Islet precursor cell (in vitro differentiated cells): Measurements from ENCODE around the gene TRIP11.
"Not testable (repeated sequence)": the region's sequence is repeated elsewhere in the genome, so short reads cannot be mapped to it uniquely, and the experiment has no call there.

ENCODE experiments used
- DNase-seq: peaks from one replicate; pipeline ENCODE4 v3.0.0-alpha.2; 2018

Gene TRIP11

DNA sequence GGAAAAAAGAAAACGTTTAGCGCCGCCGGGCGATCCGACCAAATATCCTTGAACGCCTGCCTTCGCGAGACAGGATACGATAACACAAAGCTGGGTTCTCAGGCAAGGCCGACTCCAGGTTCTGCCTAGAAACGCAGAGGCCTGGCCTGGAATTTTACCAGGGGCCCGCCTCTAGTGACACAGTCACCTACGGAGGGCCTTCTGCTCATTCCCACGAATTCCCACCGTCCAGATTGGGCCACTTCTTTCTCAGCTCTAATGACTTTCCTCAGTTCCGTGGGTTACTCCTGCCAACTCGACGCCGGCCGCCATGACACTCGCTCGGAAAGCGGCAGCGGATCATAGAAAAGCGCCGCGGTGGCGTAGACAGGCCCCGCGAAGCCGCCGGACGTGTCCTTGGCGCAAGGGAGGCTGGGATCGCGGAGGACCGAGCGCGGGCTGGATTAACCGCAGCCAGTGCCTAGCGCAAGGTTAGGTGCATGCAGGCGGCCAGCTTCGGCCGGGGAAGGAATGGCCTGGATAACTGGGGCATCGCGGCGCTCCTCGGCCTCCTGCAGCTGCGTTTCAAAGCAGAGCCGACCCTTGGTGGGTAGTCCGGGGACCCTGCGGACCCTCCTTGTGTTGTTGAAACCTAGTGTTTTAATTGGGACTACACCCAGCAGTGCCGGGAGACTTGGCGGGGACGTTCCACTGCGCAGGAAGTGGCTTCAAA is at the start of gene TRIP11:
TSS of gene TRIP11 (minus strand) at position 341 of the 712 bp plus-strand sequence. CDS start 374 bp downstream, outside the sequence.
- DNase-seq, result peak; percentile 97

DNA sequence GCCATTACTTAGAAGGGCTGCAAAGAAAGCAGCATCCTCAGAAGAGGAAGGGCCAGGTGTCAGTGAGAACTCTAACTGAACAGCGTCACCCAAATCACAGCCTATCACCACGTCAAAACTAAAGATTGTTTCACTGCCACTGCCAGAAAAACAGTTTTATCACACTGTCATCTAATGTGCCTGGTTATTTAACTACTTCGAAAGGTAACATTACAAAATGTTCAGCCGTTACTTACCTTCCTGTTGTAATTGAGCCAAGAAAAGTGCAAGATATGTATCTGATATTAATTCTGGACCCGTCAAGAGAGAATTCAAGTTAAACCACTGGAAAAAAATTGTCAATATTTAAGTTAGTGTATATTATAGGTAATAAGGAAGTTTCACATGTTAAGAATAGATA is 48.6 kb upstream of the TRIP11 start:
- DNase-seq, result no peak

GRCh38 chr14:92074555-92074954 is 34.7 kb upstream of the TRIP11 start:
- DNase-seq, result no peak

GRCh38 chr14:92058006-92058917 is 18.4 kb upstream of the TRIP11 start:
- DNase-seq, result no peak

GRCh38 chr14:92049781-92050180 is 9.9 kb upstream of the TRIP11 start:
- DNase-seq, result no peak

- not testable (repeated sequence) for DNase-seq
Measured at GRCh38 chr14:92049221-92049620, 9.4 kb upstream of the TRIP11 start.

DNA sequence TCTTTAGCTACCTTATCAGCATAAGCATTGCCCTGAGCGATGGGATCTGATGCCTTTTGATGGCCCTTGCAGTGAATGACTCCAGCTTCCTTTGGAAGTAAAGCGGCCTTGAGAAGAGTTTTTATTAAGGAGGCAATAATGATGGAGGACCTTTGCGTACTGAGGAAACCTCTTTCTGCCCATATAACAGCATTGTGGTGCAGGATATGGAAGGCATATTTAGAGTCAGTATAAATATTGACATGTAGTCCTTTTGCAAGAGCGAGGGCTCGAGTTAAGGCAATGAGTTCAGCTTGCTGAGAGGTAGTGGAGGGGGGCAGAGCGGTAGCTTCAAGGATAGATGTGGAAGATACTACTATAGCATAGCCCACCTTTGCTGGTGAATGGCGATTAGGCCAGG is 6.0 kb upstream of the TRIP11 start:
- not testable (repeated sequence) for DNase-seq

GRCh38 chr14:92041766-92042165 is 1.9 kb upstream of the TRIP11 start:
- DNase-seq, result not testable (repeated sequence)

DNA sequence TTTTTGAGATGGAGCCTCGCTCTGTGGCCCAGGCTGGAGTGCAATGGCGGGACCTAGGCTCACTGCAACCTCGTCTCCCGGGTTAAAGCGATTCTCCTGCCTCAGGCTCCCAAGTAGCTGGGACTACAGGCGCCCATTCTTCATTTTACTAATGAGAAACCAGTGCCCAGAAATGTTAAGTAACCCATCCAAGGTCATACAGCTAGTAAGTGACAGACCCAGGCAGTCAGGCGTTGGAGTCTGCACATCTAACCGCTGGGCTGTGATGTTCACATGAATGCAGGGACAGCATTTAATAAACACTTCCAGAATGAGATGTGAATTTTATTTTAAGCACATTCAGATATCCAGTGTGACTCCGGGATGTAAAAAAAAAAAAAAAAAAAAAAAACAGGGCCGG is 1.3 kb upstream of the TRIP11 start:
- no peak for DNase-seq

GRCh38 chr14:92040431-92041051 is 682 bp upstream of the TRIP11 start:
- no peak for DNase-seq

GRCh38 chr14:92039063-92039718 is 668 bp downstream of the TRIP11 start:
- peak; percentile 88 for DNase-seq

- DNase-seq, result no peak
Measured at GRCh38 chr14:92037989-92038388, 1.9 kb downstream of the TRIP11 start.

DNA sequence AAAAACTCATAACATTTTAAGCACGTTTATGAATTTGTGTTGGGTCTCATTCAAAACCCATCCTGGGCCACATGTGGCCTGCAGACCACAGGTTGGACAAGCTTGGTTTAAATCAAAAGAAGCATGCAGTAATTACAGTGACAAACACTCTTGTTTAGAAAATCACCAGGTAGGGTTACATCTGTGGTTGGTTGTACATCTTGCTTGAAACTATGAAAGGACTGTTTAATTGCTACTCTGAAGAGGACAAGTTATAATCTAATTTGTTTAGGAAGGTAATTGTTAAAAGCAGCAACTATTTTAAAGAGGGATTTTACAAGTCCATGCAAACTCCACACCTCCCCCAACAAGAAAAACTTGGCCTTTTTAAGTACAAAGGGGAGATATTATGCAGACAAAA is 4.0 kb downstream of the TRIP11 start:
- no peak for DNase-seq

- no peak for DNase-seq
Measured at GRCh38 chr14:92033906-92034687, 5.8 kb downstream of the TRIP11 start.

- no peak for DNase-seq
Measured at GRCh38 chr14:92033433-92033832, 6.4 kb downstream of the TRIP11 start.

GRCh38 chr14:92026548-92027190 is 13.2 kb downstream of the TRIP11 start:
- no peak for DNase-seq

DNA sequence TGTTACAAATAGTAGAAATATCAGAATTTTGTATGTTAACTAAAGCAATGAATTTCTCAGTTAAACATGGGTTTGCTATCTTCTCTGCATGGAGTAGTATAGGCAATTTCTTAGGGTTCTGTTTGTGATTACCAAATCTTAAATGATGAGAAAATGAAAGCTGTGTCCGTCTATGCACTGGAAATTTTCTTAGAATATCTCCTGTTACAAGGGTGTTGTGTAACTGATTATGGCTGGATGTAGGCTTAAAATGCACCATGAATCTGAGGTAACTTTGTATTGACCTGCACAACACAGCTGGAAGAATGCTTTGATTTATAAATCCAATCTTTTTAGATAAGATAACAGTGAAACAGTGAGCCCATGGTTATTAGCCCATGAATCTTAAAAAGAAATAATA is 17.8 kb downstream of the TRIP11 start:
- DNase-seq, result no peak

DNA sequence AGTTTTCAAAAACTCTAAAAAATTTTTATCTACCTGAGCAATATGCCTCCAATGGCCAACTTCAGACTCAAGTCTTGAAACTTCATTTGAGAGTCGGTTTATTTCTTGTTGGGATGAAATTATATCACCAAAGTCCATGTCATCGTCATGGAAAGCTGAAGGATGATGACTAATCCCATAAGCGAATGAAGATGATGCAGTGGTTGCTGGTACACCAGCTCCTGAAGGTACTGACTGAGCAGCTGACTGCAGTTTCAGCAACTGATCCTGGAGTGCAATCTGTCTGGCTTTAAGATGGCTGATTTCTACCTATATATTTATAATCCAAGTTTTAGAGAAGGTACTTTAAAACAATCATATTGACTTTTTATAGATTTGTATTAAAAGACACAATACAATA is 18.3 kb downstream of the TRIP11 start:
- no peak for DNase-seq

DNA sequence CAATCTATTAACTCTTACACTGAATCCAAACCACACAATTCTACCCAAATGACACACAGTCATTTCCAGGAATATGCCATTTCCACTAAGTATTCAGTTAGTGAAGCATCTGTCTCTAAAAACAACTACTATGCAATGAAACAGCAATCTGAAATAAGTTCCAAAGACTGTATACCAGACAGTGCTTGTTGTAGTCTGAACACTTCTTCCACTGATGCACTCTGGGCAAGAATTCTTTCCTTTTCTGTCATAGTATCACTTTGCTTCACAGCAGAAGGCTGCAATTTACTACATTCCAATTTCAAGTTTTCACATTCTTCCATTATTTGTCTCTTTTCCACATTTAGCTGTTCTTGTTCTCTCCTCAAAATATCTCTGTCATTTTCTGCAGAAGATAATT is 25.8 kb downstream of the TRIP11 start:
- DNase-seq, result no peak

- DNase-seq, result no peak
Measured at GRCh38 chr14:92012121-92012748, 27.6 kb downstream of the TRIP11 start.

- DNase-seq, result no peak
Measured at GRCh38 chr14:92010644-92011043, 29.2 kb downstream of the TRIP11 start.
